Prostate gland (tissue), 2 donors: ENCODE data around the gene CADM4. TPM values are rescaled to one million over a fixed set of nuclear protein-coding genes. Genes with fewer than 3 reads are reported as not detected.

ENCODE experiments used
- DNase-seq: peaks from one replicate; pipeline ENCODE4 v3.0.0-alpha.2; 2019; ENCODE audit warnings: low spot score
- H3K27ac ChIP-seq, 2 donors: fragments of 200-600 bp; sonication (generic); 2 replicates each; pipeline ENCODE4 v1.5.1; 2017 to 2019
- H3K27me3 ChIP-seq: fragments of 200-600 bp; sonication (generic); replicated peaks from 2 replicates; pipeline ENCODE4 v1.5.1; 2019; ENCODE audit not compliant: insufficient read depth
- H3K36me3 ChIP-seq, 2 donors: fragments of 200-600 bp; sonication (generic); 1 replicate in 1 of 2; 2 replicates in 1 of 2; pipeline versions ENCODE4 v1.5.1 to v1.8.1; 2017 to 2019
- H3K4me1 ChIP-seq: fragments of 200-600 bp; sonication (generic); replicated peaks from 2 replicates; pipeline ENCODE4 v1.5.1; 2019
- H3K4me3 ChIP-seq, 2 donors: fragments of 200-600 bp; sonication (generic); 2 replicates each; pipeline ENCODE4 v1.5.1; 2017 to 2019
- H3K9me3 ChIP-seq: fragments of 200-600 bp; sonication (generic); 2 replicates; pipeline ENCODE4 v1.5.1; 2017
- POLR2A ChIP-seq: fragments of 450-650 bp; IDR thresholded peaks from one replicate; pipeline ENCODE4 v1.6.1; 2016; ENCODE audit warnings: antibody characterized with exemption, mild to moderate bottlenecking
- POLR2AphosphoS5 ChIP-seq: sonication (generic); formaldehyde crosslinking; IDR thresholded peaks from one replicate; pipeline ENCODE4 v1.6.1; 2017; ENCODE audit warnings: antibody characterized with exemption
- WGBS: methylation state at CpG from one replicate; pipeline ENCODE4 v1.1.5; 2018; 5-methylcytosine and 5-hydroxymethylcytosine counted together
- intact Hi-C: fragments of 100-400 bp; cut with DNase I; formaldehyde crosslinking; loops from one replicate; pipeline ENCODE4 v1.14.2; 2022
- total RNA-seq, 2 donors: library from RNA; depleted of rRNA; stranded (reverse); fragments of >200 nt; gene quantifications; one replicate each; pipeline ENCODE4 v1.1.0, GENCODE V29; 2016
- TF ChIP-seq, protein P1 (sequence below), 4 experiments: fragments of 200-600 bp in 2 of 4; fragments of 450-650 bp in 2 of 4; sonication (generic) in 2 of 4; IDR thresholded peaks; 1 replicate in 3 of 4; 2 replicates in 1 of 4; pipeline ENCODE4 v1.5.1; 2016 to 2019; ENCODE audit warnings: antibody characterized with exemption in 4 of 4, mild to moderate bottlenecking in 2 of 4, moderate library complexity in 2 of 4

The CADM4 gene
- total RNA-seq, 2 donors from 2014 or later = 21.1 to 49.4 TPM

DNA sequence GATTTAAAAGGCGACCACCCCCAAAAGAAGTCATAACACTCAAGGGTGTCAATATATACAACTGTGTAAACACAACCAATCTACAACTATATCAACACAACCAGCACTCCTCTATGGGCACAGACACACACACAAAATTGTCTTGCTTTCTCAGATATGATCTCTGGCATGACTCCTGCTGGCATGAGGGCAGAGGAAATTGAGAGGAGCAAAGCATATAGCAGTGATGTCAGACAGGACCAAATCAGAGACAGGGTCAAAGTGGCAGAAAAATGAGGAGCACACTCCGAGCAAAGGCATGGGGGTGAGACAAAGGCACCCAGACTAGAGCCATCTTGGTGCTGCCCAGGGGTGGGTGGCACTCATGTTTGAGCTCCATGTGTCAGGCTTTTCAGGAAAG, 53.3 kb downstream of the CADM4 start:
- intact Hi-C loops = no loop called here
- Histone ChIP-seq H3K9me3 (no peaks in the 10 kb centered on the region), H3K4me3 (no peak overlapping the region), H3K27me3 (no peaks in the 10 kb centered on the region), H3K36me3 (peaks cover 0 to 3% of the 10 kb centered on the region in 2 donors), H3K4me1 (no peaks in the 10 kb centered on the region), H3K27ac (no peak overlapping the region)
- TF ChIP-seq, protein P1, sequence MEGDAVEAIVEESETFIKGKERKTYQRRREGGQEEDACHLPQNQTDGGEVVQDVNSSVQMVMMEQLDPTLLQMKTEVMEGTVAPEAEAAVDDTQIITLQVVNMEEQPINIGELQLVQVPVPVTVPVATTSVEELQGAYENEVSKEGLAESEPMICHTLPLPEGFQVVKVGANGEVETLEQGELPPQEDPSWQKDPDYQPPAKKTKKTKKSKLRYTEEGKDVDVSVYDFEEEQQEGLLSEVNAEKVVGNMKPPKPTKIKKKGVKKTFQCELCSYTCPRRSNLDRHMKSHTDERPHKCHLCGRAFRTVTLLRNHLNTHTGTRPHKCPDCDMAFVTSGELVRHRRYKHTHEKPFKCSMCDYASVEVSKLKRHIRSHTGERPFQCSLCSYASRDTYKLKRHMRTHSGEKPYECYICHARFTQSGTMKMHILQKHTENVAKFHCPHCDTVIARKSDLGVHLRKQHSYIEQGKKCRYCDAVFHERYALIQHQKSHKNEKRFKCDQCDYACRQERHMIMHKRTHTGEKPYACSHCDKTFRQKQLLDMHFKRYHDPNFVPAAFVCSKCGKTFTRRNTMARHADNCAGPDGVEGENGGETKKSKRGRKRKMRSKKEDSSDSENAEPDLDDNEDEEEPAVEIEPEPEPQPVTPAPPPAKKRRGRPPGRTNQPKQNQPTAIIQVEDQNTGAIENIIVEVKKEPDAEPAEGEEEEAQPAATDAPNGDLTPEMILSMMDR (IDR thresholded peaks at IDR 0.05) = no peak
- no peak for TF ChIP-seq POLR2A
- no peak for TF ChIP-seq POLR2AphosphoS5
- no peak for DNase-seq
- 23% methylated on average over 2 of the region's 2 CpGs for WGBS

- intact Hi-C loops = no loop called here
- Histone ChIP-seq H3K4me3 (no peak overlapping the region), H3K27me3 (no peaks in the 10 kb centered on the region), H3K27ac (no peak overlapping the region), H3K36me3 (peaks cover 0 to 3% of the 10 kb centered on the region in 2 donors), H3K4me1 (no peaks in the 10 kb centered on the region), H3K9me3 (no peaks in the 10 kb centered on the region)
- DNase-seq = no peak
- TF ChIP-seq, protein P1 (IDR thresholded peaks at IDR 0.05) = no peak
- WGBS = 96% methylated on average over 1 of the region's 1 CpG
Observed at GRCh38 chr19:43584484-43584883, 55.2 kb downstream of the CADM4 start.

DNA sequence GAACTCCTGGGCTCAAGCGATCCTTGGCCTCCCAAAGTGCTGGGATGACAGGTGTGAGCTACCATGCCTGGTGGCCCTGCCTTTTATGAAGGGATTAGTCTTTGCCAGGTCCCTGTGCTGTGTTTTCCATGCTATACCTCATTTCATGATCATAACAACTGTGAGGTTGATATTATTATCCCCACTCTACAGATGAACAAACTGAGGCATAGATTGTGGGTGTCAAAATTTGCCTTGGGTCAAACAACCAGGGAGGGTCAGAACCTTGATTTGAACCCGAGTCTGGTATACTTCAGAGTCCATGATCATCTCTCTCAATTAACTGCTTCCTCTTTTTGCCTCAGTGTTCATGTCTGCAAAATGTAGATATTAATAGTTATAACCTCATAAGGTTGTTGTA, 57.2 kb downstream of the CADM4 start:
- Histone ChIP-seq H3K27me3 (no peaks in the 10 kb centered on the region), H3K9me3 (no peaks in the 10 kb centered on the region), H3K4me1 (no peaks in the 10 kb centered on the region), H3K27ac (no peak overlapping the region), H3K36me3 (no peaks in the 10 kb centered on the region), H3K4me3 (no peak overlapping the region)
- TF ChIP-seq, protein P1 (IDR thresholded peaks at IDR 0.05) = no peak
- TF ChIP-seq POLR2A (no peak), POLR2AphosphoS5 (no peak)
- 100% methylated on average over 2 of the region's 2 CpGs for WGBS
- DNase-seq = no peak
- intact Hi-C loops = no loop called here

GRCh38 chr19:43581467-43581866, 58.2 kb downstream of the CADM4 start:
- WGBS = 70% methylated on average over 7 of the region's 7 CpGs
- Histone ChIP-seq H3K9me3 (no peaks in the 10 kb centered on the region), H3K27ac (no peak overlapping the region), H3K4me3 (peak overlapping the region in 1 of 2 donors; percentile 32), H3K27me3 (no peaks in the 10 kb centered on the region), H3K36me3 (no peaks in the 10 kb centered on the region), H3K4me1 (no peaks in the 10 kb centered on the region)
- TF ChIP-seq POLR2A (no peak), POLR2AphosphoS5 (no peak)
- TF ChIP-seq, protein P1 (IDR thresholded peaks at IDR 0.05) = no peak
- intact Hi-C loops = no loop called here
- DNase-seq = no peak

- TF ChIP-seq POLR2A = no peak
- TF ChIP-seq POLR2AphosphoS5 = no peak
- TF ChIP-seq, protein P1 (IDR thresholded peaks at IDR 0.05) = no peak
- DNase-seq = no peak
- intact Hi-C loops = loop anchor here (5.0 kb wide), 1 partner anchor 41 kb away; no protein-coding TSS in a partner anchor
- Histone ChIP-seq H3K4me1 (no peaks in the 10 kb centered on the region), H3K9me3 (no peaks in the 10 kb centered on the region), H3K27me3 (no peaks in the 10 kb centered on the region), H3K36me3 (no peaks in the 10 kb centered on the region), H3K27ac (no peak overlapping the region), H3K4me3 (no peak overlapping the region)
- 90% methylated on average over 3 of the region's 3 CpGs for WGBS
Observed at GRCh38 chr19:43578787-43579186, 60.9 kb downstream of the CADM4 start.
